Astrocyte (in vitro differentiated cells and primary cell): ENCODE data around the gene KCNJ12.

Source experiments
- EZH2 ChIP-seq: IDR thresholded peaks from 2 replicates; pipeline ENCODE4 v1.6.1; 2012; ENCODE audit warnings: mild to moderate bottlenecking, low read length, inconsistent platforms; ENCODE audit not compliant: insufficient read depth
- TF ChIP-seq, protein P1 (sequence below): IDR thresholded peaks from 2 replicates; pipeline ENCODE4 v1.5.1; 2011; ENCODE audit warnings: low read depth, mild to moderate bottlenecking, inconsistent platforms, low read length, moderate library complexity; ENCODE audit not compliant: insufficient read depth

- TF ChIP-seq, protein P1, sequence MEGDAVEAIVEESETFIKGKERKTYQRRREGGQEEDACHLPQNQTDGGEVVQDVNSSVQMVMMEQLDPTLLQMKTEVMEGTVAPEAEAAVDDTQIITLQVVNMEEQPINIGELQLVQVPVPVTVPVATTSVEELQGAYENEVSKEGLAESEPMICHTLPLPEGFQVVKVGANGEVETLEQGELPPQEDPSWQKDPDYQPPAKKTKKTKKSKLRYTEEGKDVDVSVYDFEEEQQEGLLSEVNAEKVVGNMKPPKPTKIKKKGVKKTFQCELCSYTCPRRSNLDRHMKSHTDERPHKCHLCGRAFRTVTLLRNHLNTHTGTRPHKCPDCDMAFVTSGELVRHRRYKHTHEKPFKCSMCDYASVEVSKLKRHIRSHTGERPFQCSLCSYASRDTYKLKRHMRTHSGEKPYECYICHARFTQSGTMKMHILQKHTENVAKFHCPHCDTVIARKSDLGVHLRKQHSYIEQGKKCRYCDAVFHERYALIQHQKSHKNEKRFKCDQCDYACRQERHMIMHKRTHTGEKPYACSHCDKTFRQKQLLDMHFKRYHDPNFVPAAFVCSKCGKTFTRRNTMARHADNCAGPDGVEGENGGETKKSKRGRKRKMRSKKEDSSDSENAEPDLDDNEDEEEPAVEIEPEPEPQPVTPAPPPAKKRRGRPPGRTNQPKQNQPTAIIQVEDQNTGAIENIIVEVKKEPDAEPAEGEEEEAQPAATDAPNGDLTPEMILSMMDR: no peak
- TF ChIP-seq EZH2: no peak
These were observed 3.1 kb upstream of the KCNJ12 start for GRCh38 chr17:21373036-21373435.
